ENCODE measurements around the gene IFIH1.

- TF ChIP-seq KDM5A (IDR thresholded peaks at IDR 0.05; ENCODE audit: low read length) (no peak), EP300 (IDR thresholded peaks at IDR 0.05; ENCODE audit: borderline replicate concordance in 1 of 2, low read depth in 2 of 2, low read length in 2 of 2) (no peak), EZH2 (IDR thresholded peaks at IDR 0.05; ENCODE audit: low read depth, low read length, severe bottlenecking) (no peak), RAD21 (IDR thresholded peaks at IDR 0.05 in 1 of 2, conservative IDR thresholded peaks at IDR 0.05 in 1 of 2; ENCODE audit: low read depth in 2 of 2, low read length in 2 of 2) (no peak), POLR2AphosphoS5 (IDR thresholded peaks at IDR 0.05; ENCODE audit: low read depth, low read length) (no peak), SIX5 (IDR thresholded peaks at IDR 0.05; ENCODE audit: low read depth, low read length) (no peak), RFX5 (IDR thresholded peaks at IDR 0.05; ENCODE audit: borderline replicate concordance, low read depth, low read length) (no peak), HDAC6 (IDR thresholded peaks at IDR 0.05; ENCODE audit: low read depth, low read length) (no peak), JUND (IDR thresholded peaks at IDR 0.05; ENCODE audit: low read length) (no peak), NRF1 (IDR thresholded peaks at IDR 0.05; ENCODE audit: low read depth, low read length) (no peak), TBP (IDR thresholded peaks at IDR 0.05; ENCODE audit: low read depth, low read length) (no peak)
- TF ChIP-seq, protein P1, sequence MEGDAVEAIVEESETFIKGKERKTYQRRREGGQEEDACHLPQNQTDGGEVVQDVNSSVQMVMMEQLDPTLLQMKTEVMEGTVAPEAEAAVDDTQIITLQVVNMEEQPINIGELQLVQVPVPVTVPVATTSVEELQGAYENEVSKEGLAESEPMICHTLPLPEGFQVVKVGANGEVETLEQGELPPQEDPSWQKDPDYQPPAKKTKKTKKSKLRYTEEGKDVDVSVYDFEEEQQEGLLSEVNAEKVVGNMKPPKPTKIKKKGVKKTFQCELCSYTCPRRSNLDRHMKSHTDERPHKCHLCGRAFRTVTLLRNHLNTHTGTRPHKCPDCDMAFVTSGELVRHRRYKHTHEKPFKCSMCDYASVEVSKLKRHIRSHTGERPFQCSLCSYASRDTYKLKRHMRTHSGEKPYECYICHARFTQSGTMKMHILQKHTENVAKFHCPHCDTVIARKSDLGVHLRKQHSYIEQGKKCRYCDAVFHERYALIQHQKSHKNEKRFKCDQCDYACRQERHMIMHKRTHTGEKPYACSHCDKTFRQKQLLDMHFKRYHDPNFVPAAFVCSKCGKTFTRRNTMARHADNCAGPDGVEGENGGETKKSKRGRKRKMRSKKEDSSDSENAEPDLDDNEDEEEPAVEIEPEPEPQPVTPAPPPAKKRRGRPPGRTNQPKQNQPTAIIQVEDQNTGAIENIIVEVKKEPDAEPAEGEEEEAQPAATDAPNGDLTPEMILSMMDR (IDR thresholded peaks at IDR 0.05; ENCODE audit: control extremely low read depth in 1 of 3, insufficient read depth in 1 of 3, low read depth in 1 of 3, low read length in 3 of 3): no peak
- TF ChIP-seq, protein P2, sequence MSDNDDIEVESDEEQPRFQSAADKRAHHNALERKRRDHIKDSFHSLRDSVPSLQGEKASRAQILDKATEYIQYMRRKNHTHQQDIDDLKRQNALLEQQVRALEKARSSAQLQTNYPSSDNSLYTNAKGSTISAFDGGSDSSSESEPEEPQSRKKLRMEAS (IDR thresholded peaks at IDR 0.05): no peak
These were observed 73.9 kb downstream of the IFIH1 start for GRCh38 chr2:162244541-162245031.

Data from H1 (cell line).